Measurements from ENCODE around the gene NME4. TPM values are rescaled to one million over a fixed set of nuclear protein-coding genes. Genes with fewer than 3 reads are reported as not detected.
A peak's percentile ranks its signal among the peaks of the same experiment; 100 is the strongest.

The NME4 gene
- total and polyA plus RNA-seq, 10 of the 15 experiments (the other 5 are each of a cell fraction or from before 2014, with no cell fraction given): 11.0 to 235 (median 97.7) TPM

DNA sequence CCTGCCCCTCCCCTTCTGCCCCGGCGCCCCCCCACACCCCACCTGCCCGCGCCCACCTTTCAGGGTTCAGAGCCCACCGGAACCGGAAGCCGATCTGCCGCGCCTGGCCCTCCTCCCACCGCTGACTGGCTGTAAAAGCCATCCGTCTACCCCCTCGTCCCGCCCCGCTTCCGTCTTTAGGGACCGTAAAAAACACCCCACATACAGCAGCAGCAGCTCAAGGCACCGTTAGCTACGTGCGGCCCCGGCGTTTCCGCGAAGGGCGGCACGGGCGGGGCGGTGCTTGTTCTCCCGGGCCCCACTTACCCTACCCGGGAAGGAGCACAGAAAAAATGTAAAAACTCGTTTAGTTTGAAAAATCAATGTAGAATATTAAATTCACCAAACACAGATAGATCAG is 26.6 kb upstream of the NME4 start, which contains the start of gene MRPL28 (continued):
- TF ChIP-seq POU2F2 (IDR thresholded peaks at IDR 0.05; ENCODE audit: borderline replicate concordance, low read depth, low read length) (0 out of 3 replicates have a peak, but pooled peaks have one; percentile 27), BHLHE40 (IDR thresholded peaks at IDR 0.05; ENCODE audit: borderline replicate concordance in 1 of 2, low read depth in 2 of 2, low read length in 1 of 2) (peak; percentile 95 to 98), CREB1 (IDR thresholded peaks at IDR 0.05; ENCODE audit: low read depth) (peak; percentile 77), ZNF207 (IDR thresholded peaks at IDR 0.05; ENCODE audit: borderline replicate concordance) (no peak; the same call in 1 of the 2 replicates), FOXK2 (IDR thresholded peaks at IDR 0.05) (no peak), MEF2A (IDR thresholded peaks at IDR 0.05; ENCODE audit: insufficient read depth, low read depth, low read length) (no peak), BACH1 (IDR thresholded peaks at IDR 0.05; ENCODE audit: borderline replicate concordance) (0 out of 2 replicates have a peak, but pooled peaks have one; percentile 23), ETV6 (conservative IDR thresholded peaks at IDR 0.05 in 1 of 2, IDR thresholded peaks at IDR 0.05 in 1 of 2; ENCODE audit: borderline replicate concordance in 1 of 2, low read depth in 1 of 2) (no peak), PML (IDR thresholded peaks at IDR 0.05; ENCODE audit: low read length) (no peak), ASH2L (IDR thresholded peaks at IDR 0.05; ENCODE audit: borderline replicate concordance, low read depth) (no peak), IKZF1 (conservative IDR thresholded peaks at IDR 0.05) (no peak), CBX3 (IDR thresholded peaks at IDR 0.05; ENCODE audit: borderline replicate concordance, low read depth) (no peak), MEF2B (IDR thresholded peaks at IDR 0.05; ENCODE audit: partially characterized antibody, poor library complexity, severe bottlenecking) (no peak), NR2C2 (IDR thresholded peaks at IDR 0.05; ENCODE audit: borderline replicate concordance, control insufficient read depth, insufficient read length, low read depth) (no peak), PAX5 (IDR thresholded peaks at IDR 0.05; ENCODE audit: borderline replicate concordance, low read depth, low read length) (no peak), RFX5 (IDR thresholded peaks at IDR 0.05; ENCODE audit: low read depth, low read length) (no peak), EP300 (IDR thresholded peaks at IDR 0.05; ENCODE audit: borderline replicate concordance in 1 of 2, control insufficient read depth in 1 of 2, low read depth in 2 of 2, low read length in 2 of 2) (no peak), DPF2 (IDR thresholded peaks at IDR 0.05) (peak; percentile 83), CREM (IDR thresholded peaks at IDR 0.05; ENCODE audit: low read depth) (peak; percentile 79)
- TF ChIP-seq, protein P1, sequence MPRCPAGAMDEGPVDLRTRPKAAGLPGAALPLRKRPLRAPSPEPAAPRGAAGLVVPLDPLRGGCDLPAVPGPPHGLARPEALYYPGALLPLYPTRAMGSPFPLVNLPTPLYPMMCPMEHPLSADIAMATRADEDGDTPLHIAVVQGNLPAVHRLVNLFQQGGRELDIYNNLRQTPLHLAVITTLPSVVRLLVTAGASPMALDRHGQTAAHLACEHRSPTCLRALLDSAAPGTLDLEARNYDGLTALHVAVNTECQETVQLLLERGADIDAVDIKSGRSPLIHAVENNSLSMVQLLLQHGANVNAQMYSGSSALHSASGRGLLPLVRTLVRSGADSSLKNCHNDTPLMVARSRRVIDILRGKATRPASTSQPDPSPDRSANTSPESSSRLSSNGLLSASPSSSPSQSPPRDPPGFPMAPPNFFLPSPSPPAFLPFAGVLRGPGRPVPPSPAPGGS (IDR thresholded peaks at IDR 0.05; ENCODE audit: borderline replicate concordance, insufficient read depth, low read depth, low read length, poor library complexity, severe bottlenecking): no peak
- TF ChIP-seq, protein P2, sequence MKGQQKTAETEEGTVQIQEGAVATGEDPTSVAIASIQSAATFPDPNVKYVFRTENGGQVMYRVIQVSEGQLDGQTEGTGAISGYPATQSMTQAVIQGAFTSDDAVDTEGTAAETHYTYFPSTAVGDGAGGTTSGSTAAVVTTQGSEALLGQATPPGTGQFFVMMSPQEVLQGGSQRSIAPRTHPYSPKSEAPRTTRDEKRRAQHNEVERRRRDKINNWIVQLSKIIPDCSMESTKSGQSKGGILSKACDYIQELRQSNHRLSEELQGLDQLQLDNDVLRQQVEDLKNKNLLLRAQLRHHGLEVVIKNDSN (IDR thresholded peaks at IDR 0.05; ENCODE audit: borderline replicate concordance, extremely low read length, insufficient read depth, low read depth, low read length): no peak
- TF ChIP-seq, protein P3, sequence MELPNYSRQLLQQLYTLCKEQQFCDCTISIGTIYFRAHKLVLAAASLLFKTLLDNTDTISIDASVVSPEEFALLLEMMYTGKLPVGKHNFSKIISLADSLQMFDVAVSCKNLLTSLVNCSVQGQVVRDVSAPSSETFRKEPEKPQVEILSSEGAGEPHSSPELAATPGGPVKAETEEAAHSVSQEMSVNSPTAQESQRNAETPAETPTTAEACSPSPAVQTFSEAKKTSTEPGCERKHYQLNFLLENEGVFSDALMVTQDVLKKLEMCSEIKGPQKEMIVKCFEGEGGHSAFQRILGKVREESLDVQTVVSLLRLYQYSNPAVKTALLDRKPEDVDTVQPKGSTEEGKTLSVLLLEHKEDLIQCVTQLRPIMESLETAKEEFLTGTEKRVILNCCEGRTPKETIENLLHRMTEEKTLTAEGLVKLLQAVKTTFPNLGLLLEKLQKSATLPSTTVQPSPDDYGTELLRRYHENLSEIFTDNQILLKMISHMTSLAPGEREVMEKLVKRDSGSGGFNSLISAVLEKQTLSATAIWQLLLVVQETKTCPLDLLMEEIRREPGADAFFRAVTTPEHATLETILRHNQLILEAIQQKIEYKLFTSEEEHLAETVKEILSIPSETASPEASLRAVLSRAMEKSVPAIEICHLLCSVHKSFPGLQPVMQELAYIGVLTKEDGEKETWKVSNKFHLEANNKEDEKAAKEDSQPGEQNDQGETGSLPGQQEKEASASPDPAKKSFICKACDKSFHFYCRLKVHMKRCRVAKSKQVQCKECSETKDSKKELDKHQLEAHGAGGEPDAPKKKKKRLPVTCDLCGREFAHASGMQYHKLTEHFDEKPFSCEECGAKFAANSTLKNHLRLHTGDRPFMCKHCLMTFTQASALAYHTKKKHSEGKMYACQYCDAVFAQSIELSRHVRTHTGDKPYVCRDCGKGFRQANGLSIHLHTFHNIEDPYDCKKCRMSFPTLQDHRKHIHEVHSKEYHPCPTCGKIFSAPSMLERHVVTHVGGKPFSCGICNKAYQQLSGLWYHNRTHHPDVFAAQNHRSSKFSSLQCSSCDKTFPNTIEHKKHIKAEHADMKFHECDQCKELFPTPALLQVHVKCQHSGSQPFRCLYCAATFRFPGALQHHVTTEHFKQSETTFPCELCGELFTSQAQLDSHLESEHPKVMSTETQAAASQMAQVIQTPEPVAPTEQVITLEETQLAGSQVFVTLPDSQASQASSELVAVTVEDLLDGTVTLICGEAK (IDR thresholded peaks at IDR 0.05; ENCODE audit: borderline replicate concordance): peak; percentile 92
- TF ChIP-seq, protein P4, sequence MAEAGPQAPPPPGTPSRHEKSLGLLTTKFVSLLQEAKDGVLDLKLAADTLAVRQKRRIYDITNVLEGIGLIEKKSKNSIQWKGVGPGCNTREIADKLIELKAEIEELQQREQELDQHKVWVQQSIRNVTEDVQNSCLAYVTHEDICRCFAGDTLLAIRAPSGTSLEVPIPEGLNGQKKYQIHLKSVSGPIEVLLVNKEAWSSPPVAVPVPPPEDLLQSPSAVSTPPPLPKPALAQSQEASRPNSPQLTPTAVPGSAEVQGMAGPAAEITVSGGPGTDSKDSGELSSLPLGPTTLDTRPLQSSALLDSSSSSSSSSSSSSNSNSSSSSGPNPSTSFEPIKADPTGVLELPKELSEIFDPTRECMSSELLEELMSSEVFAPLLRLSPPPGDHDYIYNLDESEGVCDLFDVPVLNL (IDR thresholded peaks at IDR 0.05; ENCODE audit: low read depth, low read length): no peak
